Activated naive CD4-positive, alpha-beta T cell treated with anti-CD3 and anti-CD28 coated beads, Interleukin-2, amount 50 U/mL, for 24 hours (primary cell): ENCODE measurements around the gene DMC1.
"Not testable (repeated sequence)": the region's sequence is repeated elsewhere in the genome, so short reads cannot be mapped to it uniquely, and the experiment has no call there.

Experiments
- H3K27ac Mint-ChIP-seq: one replicate; pipeline ENCODE4 v1.8.0; 2021; ENCODE audit warnings: mild to moderate bottlenecking, mixed read lengths
- H3K27me3 Mint-ChIP-seq: one replicate; pipeline ENCODE4 v1.8.0; 2021; ENCODE audit warnings: mixed read lengths
- H3K36me3 Mint-ChIP-seq: one replicate; pipeline ENCODE4 v1.8.0; 2021; ENCODE audit warnings: mixed read lengths
- H3K4me1 Mint-ChIP-seq: one replicate; pipeline ENCODE4 v1.8.0; 2021; ENCODE audit warnings: mixed read lengths
- H3K4me3 Mint-ChIP-seq: one replicate; pipeline ENCODE4 v1.8.0; 2021; ENCODE audit warnings: mild to moderate bottlenecking, mixed read lengths
- H3K9me3 Mint-ChIP-seq: one replicate; pipeline ENCODE4 v1.8.0; 2021; ENCODE audit warnings: mixed read lengths

Gene DMC1

GRCh38 chr22:38490915-38491314 is 79.1 kb downstream of the DMC1 start:
- Mint-ChIP-seq H3K27ac (peak overlapping the region; percentile 93), H3K9me3 (no peaks in the 10 kb centered on the region), H3K27me3 (no peaks in the 10 kb centered on the region), H3K4me3 (peak overlapping the region; percentile 33), H3K36me3 (peaks cover 29% of the 10 kb centered on the region), H3K4me1 (peaks cover 58% of the 10 kb centered on the region)

GRCh38 chr22:38490475-38490874 is 79.5 kb downstream of the DMC1 start:
- Mint-ChIP-seq H3K27me3 (no peaks in the 10 kb centered on the region), H3K4me3 (peak overlapping the region; percentile 33), H3K27ac (peak overlapping the region; percentile 93), H3K4me1 (peaks cover 62% of the 10 kb centered on the region), H3K36me3 (peaks cover 27% of the 10 kb centered on the region), H3K9me3 (no peaks in the 10 kb centered on the region)

- Mint-ChIP-seq H3K9me3 (no peaks in the 10 kb centered on the region), H3K4me3 (peak overlapping the region; percentile 20), H3K36me3 (peaks cover 28% of the 10 kb centered on the region), H3K27ac (peak overlapping the region; percentile 80), H3K27me3 (no peaks in the 10 kb centered on the region), H3K4me1 (peaks cover 64% of the 10 kb centered on the region)
Measured at GRCh38 chr22:38489561-38490145, 80.3 kb downstream of the DMC1 start.

DNA sequence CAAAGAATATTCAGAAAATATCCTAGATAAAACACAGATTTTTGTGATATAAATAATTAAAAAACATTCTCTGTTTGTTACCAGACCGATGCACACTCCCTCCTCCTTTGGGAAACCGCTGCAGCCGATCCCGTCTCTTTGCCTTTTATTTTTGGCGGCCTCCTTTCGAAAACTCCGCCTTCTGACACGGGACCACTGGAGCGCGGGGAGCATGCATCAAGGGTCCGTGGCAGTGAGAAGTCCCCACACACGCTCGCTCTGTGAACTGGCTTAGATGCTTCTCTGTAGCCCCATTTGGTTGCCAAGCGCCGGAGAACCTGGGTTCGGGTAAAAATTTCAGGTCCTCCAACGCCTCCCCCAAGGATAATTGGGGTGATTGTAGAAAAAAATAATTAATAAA is 80.8 kb downstream of the DMC1 start:
- H3K9me3 Mint-ChIP-seq, result no peaks in the 10 kb centered on the region
- H3K27ac Mint-ChIP-seq, result peak overlapping the region; percentile 74
- H3K4me3 Mint-ChIP-seq, result no peak overlapping the region
- H3K4me1 Mint-ChIP-seq, result peaks cover 63% of the 10 kb centered on the region
- peaks cover 31% of the 10 kb centered on the region for H3K36me3 Mint-ChIP-seq
- H3K27me3 Mint-ChIP-seq, result no peaks in the 10 kb centered on the region

DNA sequence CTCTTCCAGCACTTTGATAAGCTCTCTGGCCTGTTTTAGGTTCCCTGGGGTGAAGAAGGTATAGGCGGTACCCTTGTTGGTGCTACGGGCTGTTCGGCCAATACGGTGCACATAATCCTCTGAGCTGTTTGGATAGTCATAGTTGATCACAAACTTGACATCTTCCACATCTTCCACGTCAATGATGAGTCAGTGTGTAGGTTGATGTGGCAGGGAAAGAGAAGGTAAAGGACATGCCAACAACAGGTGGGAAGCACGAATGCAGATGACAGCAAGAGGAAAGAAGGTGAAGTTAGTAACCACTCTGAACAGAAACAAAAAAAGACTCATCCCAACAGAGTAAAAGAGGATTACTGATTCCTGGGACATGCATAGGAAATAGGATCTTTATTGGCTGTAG is 82.0 kb downstream of the DMC1 start:
- peak overlapping the region; percentile 78 for H3K27ac Mint-ChIP-seq
- H3K27me3 Mint-ChIP-seq, result no peaks in the 10 kb centered on the region
- H3K9me3 Mint-ChIP-seq, result no peaks in the 10 kb centered on the region
- H3K36me3 Mint-ChIP-seq, result peaks cover 32% of the 10 kb centered on the region
- no peak overlapping the region for H3K4me3 Mint-ChIP-seq
- H3K4me1 Mint-ChIP-seq, result peaks cover 64% of the 10 kb centered on the region

GRCh38 chr22:38485783-38486182 is 84.2 kb downstream of the DMC1 start:
- H3K4me3 Mint-ChIP-seq, result no peak overlapping the region

DNA sequence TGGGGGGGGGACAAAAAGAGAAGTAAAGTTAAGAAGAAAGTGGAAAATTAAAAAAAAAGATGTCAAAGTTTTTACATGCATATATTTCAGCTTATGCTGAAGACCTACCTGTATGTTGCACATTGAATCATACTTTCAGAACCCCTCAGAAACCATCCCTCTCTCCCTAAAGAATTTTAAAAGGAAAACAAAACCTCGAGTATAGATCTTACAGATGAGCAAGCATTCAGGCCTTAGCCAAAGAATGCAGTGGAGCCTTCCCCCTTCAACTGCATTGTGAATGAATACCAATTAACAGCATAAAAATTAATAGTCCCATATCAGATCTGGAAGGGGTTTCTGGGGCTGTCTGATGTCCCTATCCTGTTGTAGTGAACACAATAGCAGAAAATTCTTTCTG is 85.7 kb downstream of the DMC1 start:
- Mint-ChIP-seq H3K27me3 (no peaks in the 10 kb centered on the region), H3K4me3 (no peak overlapping the region), H3K9me3 (no peaks in the 10 kb centered on the region), H3K27ac (peak overlapping the region; percentile 20), H3K36me3 (peaks cover 26% of the 10 kb centered on the region), H3K4me1 (peaks cover 48% of the 10 kb centered on the region)

More at GRCh38 chr22:38485783-38486182, 84.2 kb downstream of the DMC1 start:
- Mint-ChIP-seq H3K9me3 (no peaks in the 10 kb centered on the region), H3K4me1 (peaks cover 63% of the 10 kb centered on the region), H3K27me3 (no peaks in the 10 kb centered on the region), H3K27ac (no peak overlapping the region), H3K36me3 (peaks cover 36% of the 10 kb centered on the region)

DNA sequence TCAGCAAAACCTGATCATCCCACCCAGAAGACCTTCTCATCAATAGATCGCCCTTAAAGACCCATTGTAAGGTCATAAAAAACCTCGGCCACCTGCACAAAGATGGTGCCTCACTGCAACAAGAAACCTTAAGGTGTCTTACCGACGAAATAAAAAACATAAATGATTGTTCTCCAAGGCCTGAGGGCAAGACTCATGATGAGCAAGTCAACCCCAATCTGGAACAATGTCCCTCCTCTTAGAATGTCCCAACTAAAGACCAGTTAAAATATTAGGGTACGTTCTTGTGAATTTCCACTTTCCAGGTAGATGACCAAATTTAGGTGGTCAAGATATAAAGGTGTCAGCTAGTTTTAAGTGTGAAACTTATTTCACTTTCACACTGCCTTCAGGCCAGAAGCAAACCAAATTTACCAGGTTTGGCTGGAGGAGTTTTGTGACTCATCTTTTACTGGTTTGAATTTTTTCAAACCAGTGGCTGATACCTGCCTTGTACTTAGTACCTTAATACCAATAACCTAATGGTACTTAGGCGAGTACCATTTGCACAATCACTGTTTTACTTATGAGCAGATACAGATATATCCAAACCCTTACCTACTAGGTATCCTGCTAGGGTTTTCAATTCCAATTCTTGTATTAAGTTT is 87.2 kb downstream of the DMC1 start:
- Mint-ChIP-seq H3K4me3 (no peak overlapping the region), H3K27me3 (no peaks in the 10 kb centered on the region), H3K4me1 (peaks cover 35% of the 10 kb centered on the region), H3K9me3 (no peaks in the 10 kb centered on the region), H3K36me3 (peaks cover 25% of the 10 kb centered on the region), H3K27ac (no peak overlapping the region)

DNA sequence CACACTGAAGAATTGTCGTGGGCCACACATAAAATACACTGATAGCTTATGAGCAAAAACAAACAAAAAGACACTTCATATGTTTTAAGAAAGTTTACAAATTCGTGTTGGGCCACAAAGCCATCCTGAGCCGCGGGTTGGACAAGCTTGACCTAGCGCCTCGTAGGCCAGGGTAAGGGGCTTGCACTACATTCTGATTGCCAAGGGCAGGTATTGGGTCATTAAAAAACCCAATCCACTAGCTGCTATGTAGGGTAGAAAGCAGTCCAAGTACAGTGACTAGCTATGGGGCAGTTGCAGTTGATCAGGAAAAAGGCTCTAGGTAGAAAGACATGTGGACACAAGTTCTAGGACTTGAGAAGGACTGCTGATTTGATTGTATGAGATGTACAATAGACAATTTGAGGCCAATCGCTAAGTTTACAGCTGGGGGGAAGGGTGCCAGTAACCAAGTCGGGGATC is 88.1 kb downstream of the DMC1 start:
- Mint-ChIP-seq H3K27ac (no peak overlapping the region), H3K9me3 (no peaks in the 10 kb centered on the region), H3K4me1 (peaks cover 33% of the 10 kb centered on the region), H3K4me3 (no peak overlapping the region), H3K36me3 (peaks cover 25% of the 10 kb centered on the region), H3K27me3 (no peaks in the 10 kb centered on the region)

GRCh38 chr22:38481162-38481870 is 88.7 kb downstream of the DMC1 start:
- Mint-ChIP-seq H3K27ac (peak overlapping the region; percentile 39), H3K4me1 (peaks cover 28% of the 10 kb centered on the region), H3K27me3 (no peaks in the 10 kb centered on the region), H3K4me3 (no peak overlapping the region), H3K9me3 (no peaks in the 10 kb centered on the region), H3K36me3 (peaks cover 20% of the 10 kb centered on the region)

- H3K27ac Mint-ChIP-seq, result no peak overlapping the region
- no peak overlapping the region for H3K4me3 Mint-ChIP-seq
- peaks cover 13% of the 10 kb centered on the region for H3K4me1 Mint-ChIP-seq
- H3K9me3 Mint-ChIP-seq, result no peaks in the 10 kb centered on the region
- no peaks in the 10 kb centered on the region for H3K27me3 Mint-ChIP-seq
- peaks cover 13% of the 10 kb centered on the region for H3K36me3 Mint-ChIP-seq
Measured at GRCh38 chr22:38479096-38479837, 90.7 kb downstream of the DMC1 start.

- Mint-ChIP-seq H3K4me3 (no peak overlapping the region), H3K27ac (no peak overlapping the region), H3K4me1 (peaks cover 1% of the 10 kb centered on the region), H3K9me3 (no peaks in the 10 kb centered on the region), H3K36me3 (peaks cover 4% of the 10 kb centered on the region), H3K27me3 (no peaks in the 10 kb centered on the region)
Measured at GRCh38 chr22:38477585-38477984, 92.4 kb downstream of the DMC1 start.

- H3K4me3 Mint-ChIP-seq, result no peak overlapping the region
- no peaks in the 10 kb centered on the region for H3K4me1 Mint-ChIP-seq
- no peaks in the 10 kb centered on the region for H3K9me3 Mint-ChIP-seq
- H3K36me3 Mint-ChIP-seq, result no peaks in the 10 kb centered on the region
- no peaks in the 10 kb centered on the region for H3K27me3 Mint-ChIP-seq
- no peak overlapping the region for H3K27ac Mint-ChIP-seq
Measured at GRCh38 chr22:38474003-38474607, 95.9 kb downstream of the DMC1 start.

DNA sequence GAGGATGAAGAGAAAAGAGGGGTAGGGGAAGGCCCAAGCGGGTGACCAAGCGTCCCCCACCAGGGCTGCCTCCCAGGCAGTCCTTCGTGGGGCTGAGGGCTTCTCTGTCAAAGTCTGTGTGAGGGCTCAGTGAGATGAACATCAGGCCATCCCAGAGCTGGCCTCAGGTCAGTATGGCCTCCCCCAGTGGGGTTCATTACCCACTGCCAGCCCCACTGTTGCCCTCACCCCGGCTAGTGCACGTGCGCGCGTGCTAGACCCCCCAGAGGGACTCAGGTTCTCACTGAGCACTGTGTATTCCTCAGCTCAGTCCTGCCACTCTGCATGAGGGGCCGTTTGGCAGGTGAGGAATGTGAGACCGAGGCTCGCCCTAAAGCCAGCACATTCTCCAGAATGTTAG is 98.7 kb downstream of the DMC1 start:
- H3K27ac Mint-ChIP-seq, result no peak overlapping the region
- H3K9me3 Mint-ChIP-seq, result no peaks in the 10 kb centered on the region
- H3K4me3 Mint-ChIP-seq, result no peak overlapping the region
- peaks cover 6% of the 10 kb centered on the region for H3K27me3 Mint-ChIP-seq
- H3K4me1 Mint-ChIP-seq, result peaks cover 9% of the 10 kb centered on the region
- no peaks in the 10 kb centered on the region for H3K36me3 Mint-ChIP-seq

DNA sequence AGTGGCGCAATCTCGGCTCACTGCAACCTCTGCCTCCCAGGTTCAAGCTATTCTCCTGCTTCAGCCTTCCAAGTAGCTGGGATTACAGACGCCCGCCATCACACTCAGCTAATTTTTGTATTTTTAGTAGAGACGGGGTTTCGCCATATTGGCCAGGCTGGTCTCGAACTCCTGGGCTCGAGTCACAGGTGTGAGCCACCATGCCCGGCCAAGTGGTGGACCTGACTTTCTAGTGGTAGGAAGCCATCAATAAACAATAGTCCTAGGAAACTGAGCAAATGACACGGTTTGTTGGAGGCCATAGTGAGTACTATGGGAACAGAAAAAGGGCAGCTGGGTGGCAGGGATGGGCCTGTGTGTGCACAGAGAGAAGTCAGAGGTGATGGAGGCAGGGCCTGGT is 99.8 kb downstream of the DMC1 start:
- not testable (repeated sequence) for H3K27me3 Mint-ChIP-seq, H3K4me3 Mint-ChIP-seq, H3K4me1 Mint-ChIP-seq, H3K9me3 Mint-ChIP-seq, H3K36me3 Mint-ChIP-seq, H3K27ac Mint-ChIP-seq
